Loucy (cell line): ENCODE data around the gene KRT86.
A peak's percentile ranks its signal among the peaks of the same experiment; 100 is the strongest.
"Not testable (repeated sequence)": the region's sequence is repeated elsewhere in the genome, so short reads cannot be mapped to it uniquely, and the experiment has no call there.

ENCODE experiments used
- H2AFZ ChIP-seq: fragments of 200-600 bp; sonication (generic); 2 replicates; pipeline ENCODE4 v1.6.0; 2016; ENCODE audit warnings: antibody characterized with exemption, mild to moderate bottlenecking, low read length, moderate library complexity
- H3F3A ChIP-seq: fragments of 200-600 bp; 2 replicates; pipeline ENCODE4 v1.6.0; 2016; ENCODE audit warnings: antibody characterized with exemption, low read depth, mild to moderate bottlenecking
- H3K27me3 ChIP-seq: fragments of 200-600 bp; sonication (generic); 2 replicates; pipeline ENCODE4 v1.6.1; 2014; ENCODE audit warnings: low read length, mild to moderate bottlenecking; ENCODE audit not compliant: insufficient read depth, poor library complexity, severe bottlenecking
- H3K36me3 ChIP-seq: fragments of 200-600 bp; sonication (generic); 2 replicates; pipeline ENCODE4 v1.6.1; 2016; ENCODE audit warnings: low read length; ENCODE audit not compliant: insufficient read depth
- H3K4me1 ChIP-seq: fragments of 200-600 bp; sonication (generic); 2 replicates; pipeline ENCODE4 v1.5.1; 2014; ENCODE audit warnings: low read length, mild to moderate bottlenecking; ENCODE audit not compliant: insufficient read depth, poor library complexity, severe bottlenecking
- H3K4me2 ChIP-seq: fragments of 200-600 bp; sonication (generic); 2 replicates; pipeline ENCODE4 v1.6.0; 2014; ENCODE audit warnings: antibody characterized with exemption, low read length, low read depth, mild to moderate bottlenecking; ENCODE audit not compliant: poor library complexity, severe bottlenecking
- H3K4me3 ChIP-seq: fragments of 200-600 bp; sonication (generic); 2 replicates; pipeline ENCODE4 v1.5.1; 2014; ENCODE audit warnings: low read length, mild to moderate bottlenecking, mixed read lengths; ENCODE audit not compliant: poor library complexity, severe bottlenecking
- H3K79me2 ChIP-seq: fragments of 200-600 bp; sonication (generic); 2 replicates; pipeline ENCODE4 v1.6.1; 2014; ENCODE audit warnings: low read length; ENCODE audit not compliant: insufficient read depth
- H3K9ac ChIP-seq: fragments of 200-600 bp; sonication (generic); 2 replicates; pipeline ENCODE4 v1.6.0; 2014; ENCODE audit warnings: mild to moderate bottlenecking, low read depth, low read length, moderate library complexity; ENCODE audit not compliant: poor library complexity, severe bottlenecking
- H3K9me2 ChIP-seq: fragments of 200-600 bp; sonication (generic); replicated peaks from 2 replicates; pipeline ENCODE4 v1.6.1; 2016; ENCODE audit warnings: low read depth, low read length, mixed read lengths
- H3K9me3 ChIP-seq: fragments of 200-600 bp; sonication (generic); 2 replicates; pipeline ENCODE4 v1.6.1; 2014; ENCODE audit warnings: mild to moderate bottlenecking, antibody characterized with exemption, low read length, low read depth; ENCODE audit not compliant: insufficient read depth
- H4K20me1 ChIP-seq: fragments of 200-600 bp; sonication (generic); 2 replicates; pipeline ENCODE4 v1.6.0; 2014; ENCODE audit warnings: antibody characterized with exemption, low read length, mild to moderate bottlenecking; ENCODE audit not compliant: insufficient read depth, poor library complexity, severe bottlenecking
- CTCF ChIP-seq: fragments of 200-600 bp; sonication (generic); conservative IDR thresholded peaks from 2 replicates; pipeline ENCODE4 v1.5.1; 2014; ENCODE audit warnings: mild to moderate bottlenecking, antibody characterized with exemption, low read length
- EZH2phosphoT487 ChIP-seq: fragments of 200-600 bp; IDR thresholded peaks from 2 replicates; pipeline ENCODE4 v1.6.1; 2018; ENCODE audit warnings: antibody characterized with exemption, mild to moderate bottlenecking, moderate library complexity, borderline replicate concordance

Gene KRT86

GRCh38 chr12:52304941-52305411 lies 30.5 kb downstream of the KRT86 start:
- H3F3A ChIP-seq, H3K79me2 ChIP-seq, H2AFZ ChIP-seq, H3K9me2 ChIP-seq, H3K27me3 ChIP-seq, H4K20me1 ChIP-seq, H3K9me3 ChIP-seq, H3K36me3 ChIP-seq: not testable (repeated sequence)
- H3K4me2 ChIP-seq, result peak overlapping the region; percentile 93
- H3K4me1 ChIP-seq, result peaks cover 16% of the 10 kb centered on the region
- peak overlapping the region; percentile 71 for H3K4me3 ChIP-seq
- H3K9ac ChIP-seq, result peak overlapping the region; percentile 76

- no peaks in the 10 kb centered on the region for H3K9me2 ChIP-seq
- H3F3A ChIP-seq, result no peaks in the 10 kb centered on the region
- H3K9ac ChIP-seq, result no peak overlapping the region
- H2AFZ ChIP-seq, result no peak overlapping the region
- peak overlapping the region; percentile 93 for H3K4me2 ChIP-seq
- no peaks in the 10 kb centered on the region for H3K9me3 ChIP-seq
- H4K20me1 ChIP-seq, result no peaks in the 10 kb centered on the region
- H3K27me3 ChIP-seq, result no peaks in the 10 kb centered on the region
- no peaks in the 10 kb centered on the region for H3K79me2 ChIP-seq
- H3K36me3 ChIP-seq, result no peaks in the 10 kb centered on the region
- no peak overlapping the region for H3K4me3 ChIP-seq
- peaks cover 16% of the 10 kb centered on the region for H3K4me1 ChIP-seq
- TF ChIP-seq CTCF (peak; percentile 56), EZH2phosphoT487 (no peak)
These were observed 31.7 kb downstream of the KRT86 start for GRCh38 chr12:52305921-52306705.

GRCh38 chr12:52306731-52307130 lies 32.3 kb downstream of the KRT86 start:
- no peak overlapping the region for H3K4me3 ChIP-seq
- H3K9me2 ChIP-seq, result no peaks in the 10 kb centered on the region
- H3K36me3 ChIP-seq, result no peaks in the 10 kb centered on the region
- no peaks in the 10 kb centered on the region for H3K9me3 ChIP-seq
- H3K9ac ChIP-seq, result no peak overlapping the region
- peaks cover 16% of the 10 kb centered on the region for H3K4me1 ChIP-seq
- H3K4me2 ChIP-seq, result no peak overlapping the region
- H2AFZ ChIP-seq, result no peak overlapping the region
- H4K20me1 ChIP-seq, result no peaks in the 10 kb centered on the region
- no peaks in the 10 kb centered on the region for H3K27me3 ChIP-seq
- no peaks in the 10 kb centered on the region for H3K79me2 ChIP-seq
- no peaks in the 10 kb centered on the region for H3F3A ChIP-seq
- TF ChIP-seq CTCF, result no peak
- no peak for TF ChIP-seq EZH2phosphoT487
